ENCODE data around the gene TIMM10.

DNA sequence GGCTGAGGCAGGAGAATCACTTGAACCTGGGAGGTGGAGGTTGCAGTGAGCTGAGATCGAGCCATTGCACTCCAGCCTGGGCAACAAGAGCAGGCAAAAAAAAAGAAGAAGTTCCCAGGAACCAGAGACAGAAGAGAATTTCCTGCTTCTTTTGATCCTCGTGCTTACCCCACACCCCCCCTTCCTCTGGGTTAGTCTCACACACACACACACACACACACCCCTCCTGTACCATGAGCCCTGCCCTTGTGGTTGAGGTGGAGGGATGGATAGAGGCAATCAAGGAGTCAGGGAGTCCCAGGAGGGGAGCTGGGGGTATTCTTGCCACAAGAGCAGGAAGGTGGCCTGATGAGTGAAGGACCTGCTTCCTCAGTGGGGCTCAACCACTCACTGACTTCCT lies 41.1 kb upstream of the TIMM10 start:
- TF ChIP-seq POLR2A (IDR thresholded peaks at IDR 0.05) (no peak), EP300 (IDR thresholded peaks at IDR 0.05; ENCODE audit: low read depth) (no peak), POLR2AphosphoS5 (IDR thresholded peaks at IDR 0.05) (no peak)
- TF ChIP-seq, protein P1, sequence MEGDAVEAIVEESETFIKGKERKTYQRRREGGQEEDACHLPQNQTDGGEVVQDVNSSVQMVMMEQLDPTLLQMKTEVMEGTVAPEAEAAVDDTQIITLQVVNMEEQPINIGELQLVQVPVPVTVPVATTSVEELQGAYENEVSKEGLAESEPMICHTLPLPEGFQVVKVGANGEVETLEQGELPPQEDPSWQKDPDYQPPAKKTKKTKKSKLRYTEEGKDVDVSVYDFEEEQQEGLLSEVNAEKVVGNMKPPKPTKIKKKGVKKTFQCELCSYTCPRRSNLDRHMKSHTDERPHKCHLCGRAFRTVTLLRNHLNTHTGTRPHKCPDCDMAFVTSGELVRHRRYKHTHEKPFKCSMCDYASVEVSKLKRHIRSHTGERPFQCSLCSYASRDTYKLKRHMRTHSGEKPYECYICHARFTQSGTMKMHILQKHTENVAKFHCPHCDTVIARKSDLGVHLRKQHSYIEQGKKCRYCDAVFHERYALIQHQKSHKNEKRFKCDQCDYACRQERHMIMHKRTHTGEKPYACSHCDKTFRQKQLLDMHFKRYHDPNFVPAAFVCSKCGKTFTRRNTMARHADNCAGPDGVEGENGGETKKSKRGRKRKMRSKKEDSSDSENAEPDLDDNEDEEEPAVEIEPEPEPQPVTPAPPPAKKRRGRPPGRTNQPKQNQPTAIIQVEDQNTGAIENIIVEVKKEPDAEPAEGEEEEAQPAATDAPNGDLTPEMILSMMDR (IDR thresholded peaks at IDR 0.05) = no peak

Measured in transverse colon (tissue), 4 donors.